ENCODE data around the gene WDR17.
"Not testable (repeated sequence)": the region's sequence is repeated elsewhere in the genome, so short reads cannot be mapped to it uniquely, and the experiment has no call there.

Gene WDR17

DNA sequence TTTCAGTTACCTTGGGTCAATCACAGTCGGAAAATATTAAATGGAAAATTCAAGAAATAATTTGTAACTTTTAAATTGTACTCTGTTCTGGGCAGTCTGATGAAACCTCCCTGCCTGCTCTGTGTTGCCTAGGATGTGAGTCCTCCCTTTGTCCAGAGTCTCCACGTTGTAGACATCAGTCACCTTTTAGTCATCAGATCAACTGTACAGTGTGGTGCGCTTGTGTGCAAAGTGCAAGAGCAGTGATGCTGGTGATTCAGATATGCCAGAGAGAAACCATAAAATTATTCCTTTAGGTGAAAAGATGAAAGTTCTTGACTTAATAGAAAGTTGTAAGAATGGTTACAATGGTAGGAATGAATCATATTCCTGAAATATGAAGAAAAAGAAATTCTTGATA is 128.3 kb downstream of the WDR17 start:
- DNase-seq: no peak

GRCh38 chr4:176195184-176195978 is 129.7 kb downstream of the WDR17 start, which contains the start of gene SPATA4:
SPATA4 (minus strand) TSS chr4:176195585; CDS start chr4:176195562, 23 bp downstream.
- DNase-seq: peak; percentile 10 to 82

- no peak for DNase-seq
These were observed 132.8 kb downstream of the WDR17 start for GRCh38 chr4:176198316-176198903.

GRCh38 chr4:176205299-176205698 is 139.7 kb downstream of the WDR17 start:
- DNase-seq: no peak

GRCh38 chr4:176207839-176208238 is 142.2 kb downstream of the WDR17 start:
- DNase-seq: no peak

GRCh38 chr4:176209535-176209934 is 143.9 kb downstream of the WDR17 start:
- DNase-seq: no peak

- DNase-seq: no peak
These were observed 144.5 kb downstream of the WDR17 start for GRCh38 chr4:176210101-176210500.

- DNase-seq: no peak
These were observed 145.1 kb downstream of the WDR17 start for GRCh38 chr4:176210579-176211296.

DNA sequence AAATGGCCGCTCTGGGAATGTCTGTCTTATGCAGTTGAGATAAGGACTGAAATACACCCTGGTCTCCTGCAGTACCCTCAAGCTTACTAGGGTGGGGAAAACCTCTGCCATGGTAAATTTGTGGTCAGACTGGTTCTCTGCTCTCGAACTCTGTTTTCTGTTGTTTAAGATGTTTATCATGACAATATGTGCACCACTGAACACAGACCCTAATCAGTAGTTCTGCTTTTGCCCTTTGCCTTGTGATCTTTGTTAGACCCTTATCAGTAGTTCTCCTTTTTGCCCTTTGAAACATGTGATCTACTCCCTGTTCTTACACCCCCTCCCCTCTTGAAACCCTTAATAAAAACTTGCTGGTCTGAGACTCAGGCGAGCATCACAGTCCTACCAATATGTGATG is 146.7 kb downstream of the WDR17 start:
- DNase-seq: not testable (repeated sequence)

DNA sequence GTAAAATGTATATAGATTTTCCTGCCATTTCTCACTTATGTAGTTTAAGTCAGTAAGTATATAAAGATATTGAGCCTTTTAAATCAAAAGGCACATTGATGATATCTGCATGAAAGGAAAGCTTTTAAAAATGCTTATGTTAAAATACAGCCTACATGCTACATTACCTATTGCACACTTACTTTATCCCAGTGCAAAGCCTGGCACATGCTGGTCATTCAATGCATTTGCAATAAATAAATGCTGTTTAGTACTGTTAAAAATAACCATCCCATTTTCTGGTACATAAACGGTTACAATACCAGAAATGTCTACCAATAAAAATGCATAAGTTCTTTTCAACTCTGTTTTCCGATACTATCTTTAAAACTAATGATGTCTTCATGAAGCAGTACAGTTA is 151.9 kb downstream of the WDR17 start:
- DNase-seq: no peak

DNA sequence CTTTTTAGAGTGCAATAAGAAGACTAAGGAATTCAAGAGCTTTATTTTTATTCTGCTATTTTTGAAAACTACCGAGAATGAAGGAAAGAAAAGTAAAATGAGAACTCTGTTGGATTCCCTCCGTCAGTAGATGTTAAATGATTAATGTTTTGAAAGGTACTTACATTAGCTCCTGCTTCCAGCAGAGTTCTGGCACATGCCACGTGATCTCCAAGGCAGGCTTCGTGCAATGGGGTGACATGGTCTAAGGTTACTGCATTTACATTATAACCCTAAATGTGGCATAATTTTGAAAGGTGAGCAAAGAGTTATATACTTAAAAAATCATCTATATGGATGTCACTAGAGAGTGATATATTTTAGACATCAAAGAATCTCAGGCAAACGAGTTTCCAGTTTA is 156.5 kb downstream of the WDR17 start:
- DNase-seq: no peak

GRCh38 chr4:176223561-176223960 is 157.9 kb downstream of the WDR17 start:
- no peak for DNase-seq

DNA sequence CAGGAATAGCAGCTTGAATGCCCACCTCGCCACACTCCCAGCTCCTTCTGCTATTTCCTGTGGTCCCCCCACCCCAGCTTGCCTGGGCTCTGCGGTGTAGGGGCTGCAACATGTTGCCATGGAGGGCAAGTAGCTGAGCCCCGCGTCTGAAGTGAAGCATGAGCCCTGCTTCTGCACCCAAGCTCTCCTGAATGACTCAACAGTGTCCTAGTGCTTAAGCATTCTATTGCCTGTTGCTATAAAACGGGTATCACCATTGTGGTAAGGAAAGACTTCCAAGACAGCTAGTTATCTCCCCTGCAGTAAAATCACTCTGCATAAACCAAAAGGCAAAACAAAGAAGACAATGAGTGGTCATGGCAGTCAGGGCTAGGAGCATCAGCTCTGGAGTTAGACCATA is 161.1 kb downstream of the WDR17 start:
- no peak for DNase-seq

DNA sequence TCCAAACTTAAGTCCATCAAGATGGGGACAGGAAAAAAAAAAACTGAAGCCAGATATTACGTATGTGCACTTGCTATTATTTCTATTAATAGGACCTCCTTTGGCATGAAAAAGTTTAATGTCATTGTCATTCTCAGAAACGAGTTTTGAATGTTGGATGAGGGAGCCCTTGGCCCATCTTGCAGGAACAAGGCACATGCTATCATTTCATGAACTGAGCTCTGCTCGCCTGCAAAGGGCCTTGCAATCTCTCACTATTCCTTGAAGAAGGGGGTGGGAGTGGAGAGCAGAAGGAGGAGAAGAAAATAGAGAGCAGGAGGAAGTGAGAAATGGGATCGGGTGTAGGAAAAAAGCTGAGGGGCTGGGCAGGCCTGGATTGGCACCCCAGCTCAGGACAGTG is 164.0 kb downstream of the WDR17 start:
- DNase-seq: no peak
